LNCaP clone FGC (cell line): ENCODE measurements around the gene CELF4.

Source experiments
- DNase-seq: peaks from one replicate; pipeline ENCODE4 v3.0.0-alpha.2; 2011; ENCODE audit warnings: low read depth
- H3K4me3 ChIP-seq: 2 replicates; pipeline ENCODE4 v1.5.1; 2011; ENCODE audit warnings: mild to moderate bottlenecking, low read depth, low read length, control low read depth
- TF ChIP-seq, protein P1 (sequence below): IDR thresholded peaks from 2 replicates; pipeline ENCODE4 v1.5.1; 2012; ENCODE audit warnings: mild to moderate bottlenecking; ENCODE audit not compliant: control insufficient read depth, insufficient read depth; ENCODE audit errors: extremely low read depth

The CELF4 gene

DNA sequence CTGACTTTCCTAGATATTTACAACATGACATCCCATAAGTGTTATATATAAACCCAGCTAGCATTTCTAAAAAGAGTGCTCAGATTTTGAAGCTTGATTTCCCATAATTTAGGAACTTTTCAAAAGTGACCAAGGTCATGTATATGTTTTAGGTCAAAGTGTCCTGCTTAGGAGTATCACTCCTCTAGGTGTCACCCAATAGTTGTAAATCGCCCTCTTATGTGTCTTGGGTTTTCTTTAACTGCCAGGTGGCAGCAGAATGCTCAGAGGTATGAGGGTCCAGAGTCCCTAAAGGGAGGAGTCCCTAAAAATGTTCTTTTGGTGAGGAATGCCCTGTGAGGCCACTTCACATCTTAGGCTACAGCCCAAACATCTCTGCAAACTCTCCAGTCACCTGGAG, 358.3 kb downstream of the CELF4 start:
- no peak overlapping the region for H3K4me3 ChIP-seq
- TF ChIP-seq, protein P1, sequence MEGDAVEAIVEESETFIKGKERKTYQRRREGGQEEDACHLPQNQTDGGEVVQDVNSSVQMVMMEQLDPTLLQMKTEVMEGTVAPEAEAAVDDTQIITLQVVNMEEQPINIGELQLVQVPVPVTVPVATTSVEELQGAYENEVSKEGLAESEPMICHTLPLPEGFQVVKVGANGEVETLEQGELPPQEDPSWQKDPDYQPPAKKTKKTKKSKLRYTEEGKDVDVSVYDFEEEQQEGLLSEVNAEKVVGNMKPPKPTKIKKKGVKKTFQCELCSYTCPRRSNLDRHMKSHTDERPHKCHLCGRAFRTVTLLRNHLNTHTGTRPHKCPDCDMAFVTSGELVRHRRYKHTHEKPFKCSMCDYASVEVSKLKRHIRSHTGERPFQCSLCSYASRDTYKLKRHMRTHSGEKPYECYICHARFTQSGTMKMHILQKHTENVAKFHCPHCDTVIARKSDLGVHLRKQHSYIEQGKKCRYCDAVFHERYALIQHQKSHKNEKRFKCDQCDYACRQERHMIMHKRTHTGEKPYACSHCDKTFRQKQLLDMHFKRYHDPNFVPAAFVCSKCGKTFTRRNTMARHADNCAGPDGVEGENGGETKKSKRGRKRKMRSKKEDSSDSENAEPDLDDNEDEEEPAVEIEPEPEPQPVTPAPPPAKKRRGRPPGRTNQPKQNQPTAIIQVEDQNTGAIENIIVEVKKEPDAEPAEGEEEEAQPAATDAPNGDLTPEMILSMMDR, result peak; percentile 40
- DNase-seq, result no peak

DNA sequence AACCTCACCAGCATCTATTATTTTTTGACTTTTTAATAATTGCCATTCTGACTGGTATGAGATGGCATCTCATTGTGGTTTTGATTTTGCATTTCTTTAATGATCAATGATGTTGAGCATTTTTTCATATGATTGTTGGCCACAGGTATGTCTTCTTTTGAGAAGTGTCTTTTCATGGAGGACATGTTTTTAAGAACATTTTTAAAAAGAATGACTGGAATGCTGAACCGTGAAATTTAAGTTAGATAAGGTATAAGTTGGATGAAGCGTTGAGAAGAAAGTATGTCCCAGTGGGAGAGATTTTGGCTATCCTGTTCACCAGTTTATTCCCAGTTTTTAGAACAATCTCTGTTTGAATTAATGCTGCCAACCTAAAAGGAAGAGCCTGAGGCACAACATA, 365.9 kb downstream of the CELF4 start:
- TF ChIP-seq, protein P1, result no peak
- H3K4me3 ChIP-seq, result no peak overlapping the region
- no peak for DNase-seq
